ENCODE results near the gene CBX1.

Gene CBX1

GRCh38 chr17:48101012-48101720 lies at the start of gene CBX1:
Gene CBX1, minus strand, starts transcription at chr17:48101478. Its CDS starts 24,474 bp downstream, at chr17:48077004.
- DNase-seq, result peak; percentile 95

- no peak for DNase-seq
These were observed 49.3 kb upstream of the CBX1 start for GRCh38 chr17:48150597-48151001.

GRCh38 chr17:48149787-48150463 lies 48.6 kb upstream of the CBX1 start:
- no peak for DNase-seq

- DNase-seq, result no peak
These were observed 47.8 kb upstream of the CBX1 start for GRCh38 chr17:48148854-48149786.

- no peak for DNase-seq
These were observed 46.9 kb upstream of the CBX1 start for GRCh38 chr17:48148029-48148770.

GRCh38 chr17:48144976-48145798 lies 43.9 kb upstream of the CBX1 start:
- no peak for DNase-seq

GRCh38 chr17:48144231-48144630 lies 43.0 kb upstream of the CBX1 start:
- DNase-seq, result no peak

- DNase-seq, result no peak
These were observed 42.4 kb upstream of the CBX1 start for GRCh38 chr17:48143629-48144028.

GRCh38 chr17:48139944-48140343 lies 38.7 kb upstream of the CBX1 start:
- no peak for DNase-seq

- no peak for DNase-seq
These were observed 36.4 kb upstream of the CBX1 start for GRCh38 chr17:48137656-48138055.

GRCh38 chr17:48134912-48135480 lies 33.7 kb upstream of the CBX1 start:
- DNase-seq, result no peak

- DNase-seq, result no peak
These were observed 31.1 kb upstream of the CBX1 start for GRCh38 chr17:48132385-48132784.

- DNase-seq, result peak; percentile 35
These were observed 30.0 kb upstream of the CBX1 start for GRCh38 chr17:48131216-48131824.

GRCh38 chr17:48129981-48130380 lies 28.7 kb upstream of the CBX1 start:
- no peak for DNase-seq

GRCh38 chr17:48128400-48128799 lies 27.1 kb upstream of the CBX1 start:
- no peak for DNase-seq

GRCh38 chr17:48127371-48128051 lies 26.2 kb upstream of the CBX1 start:
- DNase-seq, result no peak

- no peak for DNase-seq
These were observed 25.2 kb upstream of the CBX1 start for GRCh38 chr17:48126532-48126850.

GRCh38 chr17:48125829-48126531 lies 24.7 kb upstream of the CBX1 start:
- no peak for DNase-seq

GRCh38 chr17:48123776-48124388 lies 22.6 kb upstream of the CBX1 start:
- DNase-seq, result no peak

All from stimulated activated CD4-positive, alpha-beta T cell treated with anti-CD3 and anti-CD28 coated beads, Interleukin-1b, Interleukin-23, amount 100 ng/mL, for 48 hours (primary cell).